Dedifferentiated amniotic fluid mesenchymal stem cell (primary cell): ENCODE results near the gene LINC00305.

Source experiments
- DNase-seq: peaks from one replicate; pipeline ENCODE4 v3.0.0-alpha.2; 2016; ENCODE audit errors: extremely low spot score

The LINC00305 gene

GRCh38 chr18:64148988-64149387, at the start of gene LINC00305:
Gene LINC00305 (minus strand): TSS chr18:64149088.
- DNase-seq, result no peak

GRCh38 chr18:64191069-64191468, 42.2 kb upstream of the LINC00305 start:
- no peak for DNase-seq

GRCh38 chr18:64185987-64186386, 37.1 kb upstream of the LINC00305 start:
- DNase-seq, result no peak

GRCh38 chr18:64183665-64184064, 34.8 kb upstream of the LINC00305 start:
- DNase-seq, result no peak

- no peak for DNase-seq
Observed at GRCh38 chr18:64180617-64181016, 31.7 kb upstream of the LINC00305 start.

GRCh38 chr18:64180171-64180570, 31.3 kb upstream of the LINC00305 start:
- no peak for DNase-seq

GRCh38 chr18:64179556-64180080, 30.7 kb upstream of the LINC00305 start:
- no peak for DNase-seq

GRCh38 chr18:64178860-64179259, 30.0 kb upstream of the LINC00305 start:
- DNase-seq, result no peak

- no peak for DNase-seq
Observed at GRCh38 chr18:64175432-64175831, 26.5 kb upstream of the LINC00305 start.

- DNase-seq, result no peak
Observed at GRCh38 chr18:64171576-64171975, 22.7 kb upstream of the LINC00305 start.

GRCh38 chr18:64167408-64167925, 18.6 kb upstream of the LINC00305 start:
- no peak for DNase-seq

GRCh38 chr18:64165906-64166305, 17.0 kb upstream of the LINC00305 start:
- DNase-seq, result no peak

GRCh38 chr18:64164883-64165282, 16.0 kb upstream of the LINC00305 start:
- DNase-seq, result no peak

GRCh38 chr18:64149916-64150438, 1.1 kb upstream of the LINC00305 start:
- no peak for DNase-seq

- no peak for DNase-seq
Observed at GRCh38 chr18:64142904-64143303, 6.0 kb downstream of the LINC00305 start.

- no peak for DNase-seq
Observed at GRCh38 chr18:64137914-64138313, 11.0 kb downstream of the LINC00305 start.

- DNase-seq, result no peak
Observed at GRCh38 chr18:64134044-64134747, 14.7 kb downstream of the LINC00305 start.

- DNase-seq, result no peak
Observed at GRCh38 chr18:64132871-64133270, 16.0 kb downstream of the LINC00305 start.

- DNase-seq, result no peak
Observed at GRCh38 chr18:64131314-64131713, 17.6 kb downstream of the LINC00305 start.

- DNase-seq, result no peak
Observed at GRCh38 chr18:64127172-64127571, 21.7 kb downstream of the LINC00305 start.

GRCh38 chr18:64119916-64120315, 29.0 kb downstream of the LINC00305 start:
- DNase-seq, result no peak

- no peak for DNase-seq
Observed at GRCh38 chr18:64118406-64118805, 30.5 kb downstream of the LINC00305 start.

- DNase-seq, result no peak
Observed at GRCh38 chr18:64116571-64117175, 32.2 kb downstream of the LINC00305 start.
